ENCODE data around the gene NAB1.

DNA sequence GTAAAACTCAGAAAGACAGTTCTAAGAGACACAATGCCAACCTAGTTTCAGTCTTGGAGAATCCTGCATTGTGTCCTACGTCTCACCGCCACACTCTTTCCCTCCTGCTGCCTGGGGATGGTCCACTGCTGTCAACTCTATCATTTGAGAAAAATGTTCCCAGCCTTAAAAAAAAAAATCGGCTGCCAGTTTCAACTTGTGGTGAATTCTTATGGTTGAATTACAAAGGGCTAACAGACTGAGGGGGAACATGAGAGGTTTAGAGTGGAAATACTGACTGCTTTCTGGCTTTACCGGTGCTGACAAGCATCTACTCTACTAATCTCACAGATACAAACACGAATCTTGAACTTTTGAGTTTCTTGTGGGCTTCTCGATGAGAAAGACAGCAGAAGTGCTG lies 74.0 kb downstream of the NAB1 start:
- TF ChIP-seq, protein P1, sequence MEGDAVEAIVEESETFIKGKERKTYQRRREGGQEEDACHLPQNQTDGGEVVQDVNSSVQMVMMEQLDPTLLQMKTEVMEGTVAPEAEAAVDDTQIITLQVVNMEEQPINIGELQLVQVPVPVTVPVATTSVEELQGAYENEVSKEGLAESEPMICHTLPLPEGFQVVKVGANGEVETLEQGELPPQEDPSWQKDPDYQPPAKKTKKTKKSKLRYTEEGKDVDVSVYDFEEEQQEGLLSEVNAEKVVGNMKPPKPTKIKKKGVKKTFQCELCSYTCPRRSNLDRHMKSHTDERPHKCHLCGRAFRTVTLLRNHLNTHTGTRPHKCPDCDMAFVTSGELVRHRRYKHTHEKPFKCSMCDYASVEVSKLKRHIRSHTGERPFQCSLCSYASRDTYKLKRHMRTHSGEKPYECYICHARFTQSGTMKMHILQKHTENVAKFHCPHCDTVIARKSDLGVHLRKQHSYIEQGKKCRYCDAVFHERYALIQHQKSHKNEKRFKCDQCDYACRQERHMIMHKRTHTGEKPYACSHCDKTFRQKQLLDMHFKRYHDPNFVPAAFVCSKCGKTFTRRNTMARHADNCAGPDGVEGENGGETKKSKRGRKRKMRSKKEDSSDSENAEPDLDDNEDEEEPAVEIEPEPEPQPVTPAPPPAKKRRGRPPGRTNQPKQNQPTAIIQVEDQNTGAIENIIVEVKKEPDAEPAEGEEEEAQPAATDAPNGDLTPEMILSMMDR (IDR thresholded peaks at IDR 0.05): no peak
- no peak for TF ChIP-seq POLR2A (IDR thresholded peaks at IDR 0.05)
